Metanephros (tissue), 1 donor: ENCODE measurements around the gene SPAG17. TPM values are rescaled to one million over a fixed set of nuclear protein-coding genes. Genes with fewer than 3 reads are reported as not detected.

Experiments
- total RNA-seq: library from RNA; depleted of rRNA; stranded (reverse); fragments of >200 nt; gene quantifications from one replicate; pipeline ENCODE4 v1.2.3, GENCODE V29; 2014

Gene SPAG17
- 6.3 TPM for total RNA-seq

GRCh38 chr1:118185084-118185832 is at the start of gene SPAG17:
TSS of gene SPAG17 (minus strand) at chr1:118185228. CDS start at chr1:118185157, 71 bp downstream.

GRCh38 chr1:117929343-117930172 is 255.5 kb downstream of the SPAG17 start, which contains the start of the genes GDAP2 and WDR3:
TSS of gene GDAP2 (minus strand) at chr1:117929621. CDS start at chr1:117920357, 9,264 bp downstream.
TSS of gene WDR3 (plus strand) at chr1:117929739. CDS start at chr1:117933320, 3,581 bp downstream.

